Esophagus squamous epithelium (tissue), 5 donors: Measurements from ENCODE around the gene NT5C1A. TPM values are rescaled to one million over a fixed set of nuclear protein-coding genes. Genes with fewer than 3 reads are reported as not detected.

Experiments
- DNase-seq: peaks from one replicate; lab custom pipeline; 2025; lab: John Stamatoyannopoulos, UW
- H3K27ac ChIP-seq, 4 donors: fragments of 200-600 bp; sonication (generic); one replicate each; pipeline ENCODE4 v1.5.1; 2016 to 2019; ENCODE audit warnings: mild to moderate bottlenecking in 1 of 4
- H3K27me3 ChIP-seq, 4 donors: fragments of 200-600 bp; sonication (generic); 1 replicate in 3 of 4; 2 replicates in 1 of 4; pipeline versions ENCODE4 v1.5.1 to v1.6.0; 2017 to 2021; ENCODE audit warnings: antibody characterized with exemption in 1 of 4
- H3K36me3 ChIP-seq, 3 donors: fragments of 200-600 bp; sonication (generic); one replicate each; pipeline ENCODE4 v1.5.1; 2016 to 2019
- H3K4me1 ChIP-seq, 3 donors: fragments of 200-600 bp; sonication (generic); one replicate each; pipeline ENCODE4 v1.5.1; 2017 to 2019
- H3K4me3 ChIP-seq, 4 donors: fragments of 200-600 bp; sonication (generic); 1 replicate in 3 of 4; 2 replicates in 1 of 4; pipeline ENCODE4 v1.5.1; 2016 to 2019; ENCODE audit warnings: mild to moderate bottlenecking in 2 of 4, moderate library complexity in 1 of 4
- H3K9me3 ChIP-seq, 3 donors: fragments of 200-600 bp; sonication (generic); one replicate each; pipeline ENCODE4 v1.5.1; 2016 to 2019
- POLR2A ChIP-seq, 4 donors: fragments of 450-650 bp; IDR thresholded peaks; one replicate each; pipeline ENCODE4 v1.6.1; 2017; ENCODE audit warnings: antibody characterized with exemption in 4 of 4, mild to moderate bottlenecking in 4 of 4, moderate library complexity in 3 of 4
- WGBS, 2 donors: methylation state at CpG; one replicate each; pipeline ENCODE4 v1.1.5; 2018; 5-methylcytosine and 5-hydroxymethylcytosine counted together
- intact Hi-C: fragments of 100-400 bp; cut with DNase I; formaldehyde crosslinking; loops from one replicate; pipeline ENCODE4 v1.15.0; 2022
- total RNA-seq, 4 donors: library from RNA; depleted of rRNA; stranded (reverse); fragments of >200 nt; gene quantifications; one replicate each; pipeline ENCODE4 v1.1.0, GENCODE V29; 2016
- TF ChIP-seq, protein P1 (sequence below), 6 experiments: fragments of 450-650 bp in 4 of 6; fragments of 200-600 bp in 2 of 6; sonication (generic) in 2 of 6; IDR thresholded peaks; one replicate each; pipeline ENCODE4 v1.5.1; 2016 to 2019; ENCODE audit warnings: antibody characterized with exemption in 6 of 6, mild to moderate bottlenecking in 4 of 6, moderate library complexity in 4 of 6
- donor health status: DM: yes; HTN: yes; CAD: no.

The NT5C1A gene
- total RNA-seq, 4 donors from 2014 or later, result not detected

GRCh38 chr1:39681294-39681693 lies 9.4 kb upstream of the NT5C1A start:
- H3K9me3 ChIP-seq, result no peaks in the 10 kb centered on the region
- intact Hi-C loops, result no loop called here
- H3K4me1 ChIP-seq, result peaks cover 2 to 11% (median 5%) of the 10 kb centered on the region in 3 donors
- TF ChIP-seq, protein P1, sequence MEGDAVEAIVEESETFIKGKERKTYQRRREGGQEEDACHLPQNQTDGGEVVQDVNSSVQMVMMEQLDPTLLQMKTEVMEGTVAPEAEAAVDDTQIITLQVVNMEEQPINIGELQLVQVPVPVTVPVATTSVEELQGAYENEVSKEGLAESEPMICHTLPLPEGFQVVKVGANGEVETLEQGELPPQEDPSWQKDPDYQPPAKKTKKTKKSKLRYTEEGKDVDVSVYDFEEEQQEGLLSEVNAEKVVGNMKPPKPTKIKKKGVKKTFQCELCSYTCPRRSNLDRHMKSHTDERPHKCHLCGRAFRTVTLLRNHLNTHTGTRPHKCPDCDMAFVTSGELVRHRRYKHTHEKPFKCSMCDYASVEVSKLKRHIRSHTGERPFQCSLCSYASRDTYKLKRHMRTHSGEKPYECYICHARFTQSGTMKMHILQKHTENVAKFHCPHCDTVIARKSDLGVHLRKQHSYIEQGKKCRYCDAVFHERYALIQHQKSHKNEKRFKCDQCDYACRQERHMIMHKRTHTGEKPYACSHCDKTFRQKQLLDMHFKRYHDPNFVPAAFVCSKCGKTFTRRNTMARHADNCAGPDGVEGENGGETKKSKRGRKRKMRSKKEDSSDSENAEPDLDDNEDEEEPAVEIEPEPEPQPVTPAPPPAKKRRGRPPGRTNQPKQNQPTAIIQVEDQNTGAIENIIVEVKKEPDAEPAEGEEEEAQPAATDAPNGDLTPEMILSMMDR (IDR thresholded peaks at IDR 0.05), result no peak
- no peak for TF ChIP-seq POLR2A (IDR thresholded peaks at IDR 0.05)
- H3K27me3 ChIP-seq, result peaks cover 0 to 63% (median 0%) of the 10 kb centered on the region in 4 donors
- no peak for DNase-seq
- 64 to 67% methylated on average over 3 of the region's 3 CpGs for WGBS, 2 donors
- H3K36me3 ChIP-seq, result no peaks in the 10 kb centered on the region
- H3K4me3 ChIP-seq, result no peak overlapping the region
- no peak overlapping the region for H3K27ac ChIP-seq

- WGBS, 2 donors, result 62 to 65% methylated on average over 3 to 4 of the region's 4 CpGs
- no peaks in the 10 kb centered on the region for H3K36me3 ChIP-seq
- H3K9me3 ChIP-seq, result no peaks in the 10 kb centered on the region
- peaks cover 2 to 11% (median 5%) of the 10 kb centered on the region in 3 donors for H3K4me1 ChIP-seq
- H3K27ac ChIP-seq, result no peak overlapping the region
- H3K27me3 ChIP-seq, result peaks cover 0 to 59% (median 0%) of the 10 kb centered on the region in 4 donors
- no peak overlapping the region for H3K4me3 ChIP-seq
- TF ChIP-seq, protein P1 (IDR thresholded peaks at IDR 0.05), result no peak
- TF ChIP-seq POLR2A (IDR thresholded peaks at IDR 0.05), result no peak
- no peak for DNase-seq
- intact Hi-C loops, result no loop called here
Observed at GRCh38 chr1:39680751-39681150, 8.8 kb upstream of the NT5C1A start.

- Histone ChIP-seq H3K9me3 (no peaks in the 10 kb centered on the region), H3K27ac (no peak overlapping the region), H3K4me1 (peaks cover 2 to 11% (median 5%) of the 10 kb centered on the region in 3 donors), H3K4me3 (no peak overlapping the region), H3K27me3 (peaks cover 0 to 50% (median 0%) of the 10 kb centered on the region in 4 donors), H3K36me3 (no peaks in the 10 kb centered on the region)
- WGBS, 2 donors, result 31 to 49% methylated on average over 2 of the region's 2 CpGs
- TF ChIP-seq, protein P1 (IDR thresholded peaks at IDR 0.05), result no peak
- TF ChIP-seq POLR2A (IDR thresholded peaks at IDR 0.05), result no peak
- intact Hi-C loops, result no loop called here
- DNase-seq, result no peak
Observed at GRCh38 chr1:39679821-39680220, 7.9 kb upstream of the NT5C1A start.

- no peak for DNase-seq
- TF ChIP-seq POLR2A (IDR thresholded peaks at IDR 0.05), result no peak
- TF ChIP-seq, protein P1 (IDR thresholded peaks at IDR 0.05), result no peak
- Histone ChIP-seq H3K4me3 (no peak overlapping the region), H3K36me3 (no peaks in the 10 kb centered on the region), H3K27me3 (peaks cover 0 to 41% (median 0%) of the 10 kb centered on the region in 4 donors), H3K9me3 (no peaks in the 10 kb centered on the region), H3K4me1 (peaks cover 0 to 8% (median 3%) of the 10 kb centered on the region in 3 donors), H3K27ac (no peak overlapping the region)
- 59 to 67% methylated on average over 2 of the region's 2 CpGs for WGBS, 2 donors
- intact Hi-C loops, result no loop called here
Observed at GRCh38 chr1:39678889-39679288, 7.0 kb upstream of the NT5C1A start.

GRCh38 chr1:39677645-39678044 lies 5.7 kb upstream of the NT5C1A start:
- H3K36me3 ChIP-seq, result no peaks in the 10 kb centered on the region
- H3K27ac ChIP-seq, result no peak overlapping the region
- no peaks in the 10 kb centered on the region for H3K9me3 ChIP-seq
- 81 to 82% methylated on average over 2 of the region's 4 CpGs for WGBS, 2 donors
- H3K27me3 ChIP-seq, result peaks cover 0 to 38% (median 0%) of the 10 kb centered on the region in 4 donors
- no peak overlapping the region for H3K4me3 ChIP-seq
- no peak for TF ChIP-seq POLR2A (IDR thresholded peaks at IDR 0.05)
- TF ChIP-seq, protein P1 (IDR thresholded peaks at IDR 0.05), result no peak
- intact Hi-C loops, result no loop called here
- no peak for DNase-seq
- peaks cover 0 to 2% (median 0%) of the 10 kb centered on the region in 3 donors for H3K4me1 ChIP-seq
